Muscle layer of colon (tissue), 2 donors: ENCODE data around the gene PBX3.

Source experiments
- H3K27ac ChIP-seq: one replicate; pipeline ENCODE4 v1.7.0; 2013; ENCODE audit warnings: low read depth, mild to moderate bottlenecking, low read length, moderate library complexity
- H3K27me3 ChIP-seq, 2 donors: one replicate each; pipeline ENCODE4 v1.7.0; 2013; ENCODE audit warnings: low read length in 2 of 2, mild to moderate bottlenecking in 2 of 2; ENCODE audit not compliant: insufficient read depth in 2 of 2, control insufficient read depth in 1 of 2
- H3K36me3 ChIP-seq: one replicate; pipeline ENCODE4 v1.7.0; 2013; ENCODE audit warnings: mild to moderate bottlenecking, low read length; ENCODE audit not compliant: insufficient read depth
- H3K4me1 ChIP-seq: one replicate; pipeline ENCODE4 v1.7.0; 2013; ENCODE audit warnings: mild to moderate bottlenecking, low read length; ENCODE audit not compliant: insufficient read depth
- H3K4me3 ChIP-seq, 2 donors: one replicate each; pipeline ENCODE4 v1.7.0; 2013; ENCODE audit warnings: low read length in 2 of 2, low read depth in 1 of 2, mild to moderate bottlenecking in 1 of 2, moderate library complexity in 1 of 2
- H3K9ac ChIP-seq: one replicate; pipeline ENCODE4 v1.7.0; 2013; ENCODE audit warnings: low read length
- H3K9me3 ChIP-seq: one replicate; pipeline ENCODE4 v1.7.0; 2013; ENCODE audit warnings: mild to moderate bottlenecking, low read length
- donor health status: abdominal sarcoma.
- donor health status: Adenocarcinoma of cecum.

PBX3 gene

GRCh38 chr9:125994066-125994943 lies 247.1 kb downstream of the PBX3 start:
- no peaks in the 10 kb centered on the region for H3K27me3 ChIP-seq
- no peak overlapping the region for H3K9ac ChIP-seq
- no peaks in the 10 kb centered on the region for H3K4me1 ChIP-seq
- H3K9me3 ChIP-seq: no peaks in the 10 kb centered on the region
- H3K4me3 ChIP-seq: no peak overlapping the region
- no peaks in the 10 kb centered on the region for H3K36me3 ChIP-seq
- no peak overlapping the region for H3K27ac ChIP-seq

GRCh38 chr9:125995006-125995405 lies 247.8 kb downstream of the PBX3 start:
- Histone ChIP-seq H3K4me1 (no peaks in the 10 kb centered on the region), H3K9ac (no peak overlapping the region), H3K27me3 (no peaks in the 10 kb centered on the region), H3K36me3 (no peaks in the 10 kb centered on the region), H3K27ac (no peak overlapping the region), H3K4me3 (no peak overlapping the region), H3K9me3 (no peaks in the 10 kb centered on the region)

GRCh38 chr9:125995706-125996105 lies 248.5 kb downstream of the PBX3 start:
- Histone ChIP-seq H3K27ac (no peak overlapping the region), H3K9ac (no peak overlapping the region), H3K27me3 (no peaks in the 10 kb centered on the region), H3K36me3 (no peaks in the 10 kb centered on the region), H3K4me1 (no peaks in the 10 kb centered on the region), H3K9me3 (no peaks in the 10 kb centered on the region), H3K4me3 (no peak overlapping the region)

- Histone ChIP-seq H3K9me3 (no peaks in the 10 kb centered on the region), H3K27me3 (no peaks in the 10 kb centered on the region), H3K27ac (no peak overlapping the region), H3K4me3 (no peak overlapping the region), H3K4me1 (no peaks in the 10 kb centered on the region), H3K36me3 (no peaks in the 10 kb centered on the region), H3K9ac (no peak overlapping the region)
Observed at GRCh38 chr9:125996791-125997190, 249.6 kb downstream of the PBX3 start.

GRCh38 chr9:125997196-125997823 lies 250.1 kb downstream of the PBX3 start:
- no peaks in the 10 kb centered on the region for H3K36me3 ChIP-seq
- H3K4me1 ChIP-seq: no peaks in the 10 kb centered on the region
- no peaks in the 10 kb centered on the region for H3K27me3 ChIP-seq
- H3K27ac ChIP-seq: no peak overlapping the region
- no peak overlapping the region for H3K4me3 ChIP-seq
- H3K9me3 ChIP-seq: no peaks in the 10 kb centered on the region
- H3K9ac ChIP-seq: no peak overlapping the region

GRCh38 chr9:125998837-125999503 lies 251.8 kb downstream of the PBX3 start:
- H3K4me3 ChIP-seq: no peak overlapping the region
- no peaks in the 10 kb centered on the region for H3K27me3 ChIP-seq
- H3K36me3 ChIP-seq: no peaks in the 10 kb centered on the region
- no peak overlapping the region for H3K27ac ChIP-seq
- no peak overlapping the region for H3K9ac ChIP-seq
- no peaks in the 10 kb centered on the region for H3K4me1 ChIP-seq
- H3K9me3 ChIP-seq: no peaks in the 10 kb centered on the region

- H3K9ac ChIP-seq: no peak overlapping the region
- H3K4me1 ChIP-seq: no peaks in the 10 kb centered on the region
- H3K4me3 ChIP-seq: no peak overlapping the region
- H3K27me3 ChIP-seq: no peaks in the 10 kb centered on the region
- no peak overlapping the region for H3K27ac ChIP-seq
- no peaks in the 10 kb centered on the region for H3K9me3 ChIP-seq
- H3K36me3 ChIP-seq: no peaks in the 10 kb centered on the region
Observed at GRCh38 chr9:125999504-125999881, 252.3 kb downstream of the PBX3 start.

GRCh38 chr9:126000256-126000655 lies 253.1 kb downstream of the PBX3 start:
- Histone ChIP-seq H3K4me3 (no peak overlapping the region), H3K4me1 (no peaks in the 10 kb centered on the region), H3K9me3 (no peaks in the 10 kb centered on the region), H3K36me3 (no peaks in the 10 kb centered on the region), H3K9ac (no peak overlapping the region), H3K27me3 (no peaks in the 10 kb centered on the region), H3K27ac (no peak overlapping the region)

GRCh38 chr9:126000731-126001580 lies 253.8 kb downstream of the PBX3 start:
- H3K9ac ChIP-seq: no peak overlapping the region
- no peaks in the 10 kb centered on the region for H3K4me1 ChIP-seq
- no peak overlapping the region for H3K4me3 ChIP-seq
- no peaks in the 10 kb centered on the region for H3K9me3 ChIP-seq
- H3K27ac ChIP-seq: no peak overlapping the region
- no peaks in the 10 kb centered on the region for H3K27me3 ChIP-seq
- H3K36me3 ChIP-seq: no peaks in the 10 kb centered on the region

GRCh38 chr9:126001581-126002225 lies 254.5 kb downstream of the PBX3 start:
- Histone ChIP-seq H3K27me3 (no peaks in the 10 kb centered on the region), H3K4me1 (no peaks in the 10 kb centered on the region), H3K36me3 (no peaks in the 10 kb centered on the region), H3K4me3 (no peak overlapping the region), H3K27ac (no peak overlapping the region), H3K9me3 (no peaks in the 10 kb centered on the region), H3K9ac (no peak overlapping the region)
